Uterus (tissue), 4 donors: ENCODE measurements around the gene DHRS12. TPM values are rescaled to one million over a fixed set of nuclear protein-coding genes. Genes with fewer than 3 reads are reported as not detected.
A peak's percentile ranks its signal among the peaks of the same experiment; 100 is the strongest.

Source experiments
- DNase-seq, 2 donors: peaks; one replicate each; pipeline ENCODE4 v3.0.0-alpha.2; 2019 to 2020
- H3K27ac ChIP-seq, 2 donors: fragments of 200-600 bp; sonication (generic); 1 replicate in 1 of 2; 2 replicates in 1 of 2; pipeline ENCODE4 v1.5.1; 2016 to 2018
- H3K27me3 ChIP-seq, 2 donors: fragments of 200-600 bp; sonication (generic); one replicate each; pipeline ENCODE4 v1.5.1; 2018 to 2019; ENCODE audit warnings: control low read depth in 1 of 2
- H3K36me3 ChIP-seq, 2 donors: fragments of 200-600 bp; sonication (generic); one replicate each; pipeline ENCODE4 v1.5.1; 2019; ENCODE audit warnings: control low read depth in 1 of 2
- H3K4me1 ChIP-seq, 2 donors: fragments of 200-600 bp; sonication (generic); one replicate each; pipeline ENCODE4 v1.5.1; 2018 to 2019; ENCODE audit warnings: control low read depth in 1 of 2
- H3K4me3 ChIP-seq, 2 donors: fragments of 200-600 bp; sonication (generic); 1 replicate in 1 of 2; 2 replicates in 1 of 2; pipeline ENCODE4 v1.5.1; 2018 to 2019; ENCODE audit warnings: mild to moderate bottlenecking in 1 of 2
- H3K9me3 ChIP-seq, 2 donors: fragments of 200-600 bp; sonication (generic); one replicate each; pipeline ENCODE4 v1.5.1; 2019; ENCODE audit warnings: control low read depth in 1 of 2
- POLR2A ChIP-seq, 2 donors: fragments of 450-650 bp; IDR thresholded peaks; one replicate each; pipeline ENCODE4 v1.6.1; 2016; ENCODE audit warnings: antibody characterized with exemption in 2 of 2, mild to moderate bottlenecking in 1 of 2, moderate library complexity in 1 of 2
- intact Hi-C: fragments of 100-400 bp; cut with DNase I; formaldehyde crosslinking; loops from one replicate; pipeline ENCODE4 v1.15.1; 2023; ENCODE audit warnings: low total_unique reads
- total RNA-seq, 4 donors: library from RNA; depleted of rRNA in 3 of 4; stranded (reverse); fragments of >200 nt in 3 of 4; gene quantifications; one replicate each; pipeline versions ENCODE4 v1.1.0 to v1.2.4, GENCODE V29; 2014 to 2023
- TF ChIP-seq, protein P1 (sequence below), 4 experiments: fragments of 200-600 bp in 2 of 4; fragments of 450-650 bp in 2 of 4; sonication (generic) in 2 of 4; IDR thresholded peaks; one replicate each; pipeline ENCODE4 v1.5.1; 2016 to 2019; ENCODE audit warnings: antibody characterized with exemption in 4 of 4, mild to moderate bottlenecking in 2 of 4, moderate library complexity in 1 of 4
- donor health status: DM: yes; HTN: yes; CAD: no.

The DHRS12 gene
- total RNA-seq, 4 donors from 2014 or later, result 5.4 to 18.8 (median 8.5) TPM

DNA sequence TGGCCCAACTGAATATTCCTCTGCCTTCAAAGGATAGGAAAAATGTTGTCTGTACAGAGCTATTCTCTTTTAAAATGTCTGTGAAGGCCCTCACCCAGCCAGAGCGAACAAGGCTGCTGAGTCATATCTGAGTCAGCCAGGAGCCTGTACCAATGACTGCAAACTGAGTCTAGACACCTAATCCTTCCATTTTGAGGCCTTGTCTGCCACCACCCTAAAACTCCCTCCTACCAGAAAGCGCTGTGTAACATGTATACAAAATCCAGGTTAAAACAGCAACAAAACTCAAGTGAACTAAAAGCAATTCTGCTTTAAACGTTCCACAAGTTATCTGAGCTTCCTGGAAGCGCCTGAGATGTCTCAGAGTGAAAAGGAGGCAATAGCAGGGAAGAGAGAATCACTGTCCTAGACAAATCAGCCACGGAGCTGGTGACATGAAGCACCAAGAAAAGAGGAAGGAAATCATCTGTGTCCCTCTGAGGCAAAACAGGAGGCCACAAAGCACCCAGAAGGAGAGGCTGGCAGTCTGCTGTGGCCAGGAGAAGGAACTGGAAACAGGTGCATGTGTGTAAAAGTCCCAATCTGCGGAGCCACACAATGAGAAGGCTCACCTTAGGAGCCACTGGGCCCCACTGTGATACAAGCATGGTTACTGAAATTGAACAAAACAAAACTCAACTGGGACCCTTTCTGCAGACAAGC is 10.2 kb downstream of the DHRS12 start:
- no peaks in the 10 kb centered on the region for H3K36me3 ChIP-seq
- H3K27ac ChIP-seq, result peak overlapping the region; percentile 48 to 52
- no peak for DNase-seq
- no peaks in the 10 kb centered on the region for H3K27me3 ChIP-seq
- no peaks in the 10 kb centered on the region for H3K9me3 ChIP-seq
- no peaks in the 10 kb centered on the region for H3K4me1 ChIP-seq
- intact Hi-C loops, result no loop called here
- H3K4me3 ChIP-seq, result no peak overlapping the region
- TF ChIP-seq POLR2A (IDR thresholded peaks at IDR 0.05), result no peak
- TF ChIP-seq, protein P1, sequence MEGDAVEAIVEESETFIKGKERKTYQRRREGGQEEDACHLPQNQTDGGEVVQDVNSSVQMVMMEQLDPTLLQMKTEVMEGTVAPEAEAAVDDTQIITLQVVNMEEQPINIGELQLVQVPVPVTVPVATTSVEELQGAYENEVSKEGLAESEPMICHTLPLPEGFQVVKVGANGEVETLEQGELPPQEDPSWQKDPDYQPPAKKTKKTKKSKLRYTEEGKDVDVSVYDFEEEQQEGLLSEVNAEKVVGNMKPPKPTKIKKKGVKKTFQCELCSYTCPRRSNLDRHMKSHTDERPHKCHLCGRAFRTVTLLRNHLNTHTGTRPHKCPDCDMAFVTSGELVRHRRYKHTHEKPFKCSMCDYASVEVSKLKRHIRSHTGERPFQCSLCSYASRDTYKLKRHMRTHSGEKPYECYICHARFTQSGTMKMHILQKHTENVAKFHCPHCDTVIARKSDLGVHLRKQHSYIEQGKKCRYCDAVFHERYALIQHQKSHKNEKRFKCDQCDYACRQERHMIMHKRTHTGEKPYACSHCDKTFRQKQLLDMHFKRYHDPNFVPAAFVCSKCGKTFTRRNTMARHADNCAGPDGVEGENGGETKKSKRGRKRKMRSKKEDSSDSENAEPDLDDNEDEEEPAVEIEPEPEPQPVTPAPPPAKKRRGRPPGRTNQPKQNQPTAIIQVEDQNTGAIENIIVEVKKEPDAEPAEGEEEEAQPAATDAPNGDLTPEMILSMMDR (IDR thresholded peaks at IDR 0.05), result no peak

DNA sequence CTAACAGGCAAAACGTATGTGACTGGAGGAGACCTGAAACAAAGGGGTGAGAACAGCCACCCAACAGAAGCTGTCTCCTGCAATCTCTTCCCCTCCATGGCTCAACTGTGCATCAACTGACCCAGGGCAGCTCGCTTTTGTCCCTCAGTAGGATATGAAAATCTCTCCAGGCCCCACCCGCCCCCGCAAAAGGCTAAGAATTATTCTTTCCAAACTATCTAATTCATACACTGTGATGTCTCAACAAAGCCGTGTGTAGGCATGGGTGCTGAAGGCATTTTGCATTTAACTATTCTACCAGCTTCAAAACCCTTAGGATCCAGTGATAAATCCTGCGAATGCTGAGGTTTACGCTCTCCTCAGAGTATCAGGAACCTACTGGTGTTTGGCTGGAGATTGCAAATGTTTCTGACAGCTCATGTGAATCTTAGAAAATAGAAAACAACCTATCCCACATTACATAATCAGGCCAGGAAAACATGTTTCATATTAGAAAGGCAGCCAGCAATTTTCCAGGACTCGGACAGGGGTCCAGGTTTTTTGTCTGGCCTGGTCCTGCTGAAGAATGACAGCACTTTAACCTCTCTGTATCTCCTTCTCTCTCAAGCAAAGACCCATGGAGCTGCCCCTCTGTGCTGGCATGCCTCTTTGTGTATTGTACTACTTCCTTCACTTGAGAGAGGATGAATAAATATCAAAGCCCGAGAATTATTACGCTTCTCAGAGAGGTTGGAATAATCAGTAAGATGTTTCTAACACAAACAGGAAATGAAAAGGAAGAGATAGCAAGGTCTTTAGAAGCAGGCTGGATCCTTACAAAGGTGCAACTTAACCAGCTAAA is 17.3 kb downstream of the DHRS12 start:
- TF ChIP-seq, protein P1 (IDR thresholded peaks at IDR 0.05), result no peak
- no peak for TF ChIP-seq POLR2A (IDR thresholded peaks at IDR 0.05)
- peaks cover 0 to 8% of the 10 kb centered on the region in 2 donors for H3K4me1 ChIP-seq
- intact Hi-C loops, result no loop called here
- no peak overlapping the region for H3K4me3 ChIP-seq
- no peaks in the 10 kb centered on the region for H3K9me3 ChIP-seq
- no peaks in the 10 kb centered on the region for H3K27me3 ChIP-seq
- H3K27ac ChIP-seq, result peak overlapping the region; percentile 78 to 89
- no peaks in the 10 kb centered on the region for H3K36me3 ChIP-seq
- no peak for DNase-seq

DNA sequence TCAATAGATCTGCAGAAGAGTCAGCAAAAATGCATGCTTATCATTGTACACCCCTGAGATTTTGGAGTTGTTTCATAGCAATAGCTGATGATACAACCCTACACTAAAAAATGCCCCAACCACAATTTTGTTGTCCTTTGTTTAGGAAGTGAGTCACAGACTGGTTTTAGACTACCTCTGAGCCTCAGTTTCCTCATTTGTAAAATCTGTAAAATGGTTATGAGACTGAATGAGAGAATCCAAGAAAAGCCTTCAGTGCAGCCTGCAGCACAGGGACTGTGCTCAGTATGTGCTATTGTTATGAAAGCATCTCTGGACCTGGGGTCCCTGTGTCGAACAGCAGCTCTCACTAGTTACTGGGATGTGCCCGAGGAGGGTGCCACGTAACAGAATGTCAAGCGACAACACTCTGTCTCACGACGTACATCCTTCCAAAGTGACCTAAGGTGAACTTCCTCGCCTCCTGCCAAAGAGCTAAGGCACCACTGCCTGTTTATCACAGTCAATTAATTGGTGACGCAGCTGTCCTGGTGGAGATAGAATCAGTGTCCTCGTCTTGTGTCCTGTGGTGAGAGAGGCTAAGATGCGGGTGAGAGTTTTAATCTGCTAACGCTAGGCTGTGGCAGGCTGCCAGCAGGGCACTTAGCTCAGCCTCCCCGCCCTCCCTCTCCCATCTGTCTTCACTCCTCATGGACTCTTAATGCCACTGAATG is 18.1 kb downstream of the DHRS12 start:
- TF ChIP-seq, protein P1 (IDR thresholded peaks at IDR 0.05), result no peak
- TF ChIP-seq POLR2A (IDR thresholded peaks at IDR 0.05), result no peak
- H3K27ac ChIP-seq, result peak overlapping the region; percentile 78 to 89
- no peak overlapping the region for H3K4me3 ChIP-seq

GRCh38 chr13:51784097-51784496 is 19.9 kb downstream of the DHRS12 start:
- Histone ChIP-seq H3K4me1 (peaks cover 0 to 8% of the 10 kb centered on the region in 2 donors), H3K36me3 (no peaks in the 10 kb centered on the region), H3K9me3 (no peaks in the 10 kb centered on the region), H3K27me3 (no peaks in the 10 kb centered on the region), H3K27ac (peak overlapping the region in 1 of 2 donors; percentile 78), H3K4me3 (no peak overlapping the region)
- DNase-seq, result no peak
- intact Hi-C loops, result no loop called here
- no peak for TF ChIP-seq POLR2A (IDR thresholded peaks at IDR 0.05)
- TF ChIP-seq, protein P1 (IDR thresholded peaks at IDR 0.05), result no peak

More for the DNA sequence above, 18.1 kb downstream of the DHRS12 start:
- Histone ChIP-seq H3K36me3 (no peaks in the 10 kb centered on the region), H3K27me3 (no peaks in the 10 kb centered on the region), H3K4me1 (peaks cover 0 to 8% of the 10 kb centered on the region in 2 donors), H3K9me3 (no peaks in the 10 kb centered on the region)
- DNase-seq, result peak; percentile 57 to 66
- intact Hi-C loops, result no loop called here
